GM19035 (cell line): ENCODE results near the gene DNAH7.
"Not testable (repeated sequence)": the region's sequence is repeated elsewhere in the genome, so short reads cannot be mapped to it uniquely, and the experiment has no call there.

Experiments used
- ATAC-seq: cut with Tn5 transposase; IDR thresholded peaks from one replicate; pipeline ENCODE4 v1.9.1; 2021; ENCODE audit not compliant: unreplicated experiment

DNAH7 gene

DNA sequence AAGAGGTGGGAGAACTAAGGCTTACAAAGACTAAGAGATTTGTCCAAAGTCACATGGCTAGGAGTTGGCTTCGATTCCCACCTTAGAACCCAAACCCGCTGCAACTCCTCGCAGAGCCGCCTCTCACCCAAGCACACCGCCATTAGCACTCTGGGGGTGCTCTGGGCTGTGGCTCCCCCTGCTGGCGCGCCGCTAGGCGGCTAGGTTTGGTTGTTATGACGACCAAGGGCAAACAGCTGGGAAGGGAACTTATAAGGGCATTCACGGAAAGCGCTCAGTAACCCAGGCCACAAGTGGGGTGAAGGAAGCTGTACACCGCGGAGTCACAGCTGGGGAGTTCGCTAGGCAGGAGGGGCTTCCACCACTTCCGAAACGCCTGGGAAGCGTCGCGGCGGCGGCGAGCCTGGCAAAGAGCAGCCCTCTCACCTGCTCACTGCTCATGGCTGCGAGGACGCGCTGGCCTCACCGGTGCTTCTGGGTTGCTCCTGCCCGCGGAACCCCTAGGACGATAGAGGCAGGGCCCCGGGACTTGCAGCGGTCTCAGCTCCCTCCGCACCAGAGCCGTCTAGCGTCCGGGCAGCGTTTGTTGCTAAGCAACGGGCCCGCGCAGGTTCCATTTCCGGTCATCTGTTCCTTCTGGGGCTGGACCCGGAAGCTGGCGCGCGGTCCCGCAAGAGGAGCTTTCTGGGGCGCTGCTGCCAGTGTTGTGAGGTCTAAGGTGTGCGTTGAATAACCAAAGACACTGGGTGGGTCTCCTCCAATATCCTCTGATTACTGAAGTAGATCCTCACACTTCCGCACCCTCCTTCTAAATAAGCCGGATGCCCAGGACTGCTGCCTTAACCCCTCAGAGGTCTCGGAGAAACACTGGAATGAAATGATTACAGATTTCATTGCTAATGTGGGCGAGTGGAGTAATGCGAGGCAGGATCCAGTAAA is at the start of gene DNAH7:
DNAH7 (minus strand) TSS at position 567 of the 939 bp plus-strand sequence; CDS start at position 441, 126 bp downstream.
- ATAC-seq, result peak; percentile 99

DNA sequence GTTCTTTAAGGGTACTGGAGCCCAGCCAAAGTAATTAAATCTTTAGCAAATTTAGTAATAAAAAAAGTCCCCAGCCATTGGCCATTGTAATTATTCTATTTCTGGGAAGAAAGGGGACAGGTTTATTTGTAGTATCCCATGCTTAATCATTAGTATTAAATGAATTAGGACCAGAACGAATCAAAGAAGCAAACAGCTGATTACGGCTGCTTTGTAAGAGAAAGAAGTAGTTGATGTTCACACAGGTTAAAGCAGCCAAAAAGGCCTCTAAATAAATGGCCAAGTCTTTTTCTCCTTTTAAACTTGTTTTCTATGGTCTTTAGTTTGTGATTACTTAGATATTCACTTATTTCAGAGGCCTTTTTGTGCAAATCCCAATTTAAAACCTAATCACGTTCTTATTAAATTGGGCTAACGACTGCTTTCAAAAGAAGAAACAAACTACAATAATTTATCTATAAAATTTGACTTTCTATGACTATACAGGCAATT is 48.6 kb upstream of the DNAH7 start:
- ATAC-seq, result no peak

DNA sequence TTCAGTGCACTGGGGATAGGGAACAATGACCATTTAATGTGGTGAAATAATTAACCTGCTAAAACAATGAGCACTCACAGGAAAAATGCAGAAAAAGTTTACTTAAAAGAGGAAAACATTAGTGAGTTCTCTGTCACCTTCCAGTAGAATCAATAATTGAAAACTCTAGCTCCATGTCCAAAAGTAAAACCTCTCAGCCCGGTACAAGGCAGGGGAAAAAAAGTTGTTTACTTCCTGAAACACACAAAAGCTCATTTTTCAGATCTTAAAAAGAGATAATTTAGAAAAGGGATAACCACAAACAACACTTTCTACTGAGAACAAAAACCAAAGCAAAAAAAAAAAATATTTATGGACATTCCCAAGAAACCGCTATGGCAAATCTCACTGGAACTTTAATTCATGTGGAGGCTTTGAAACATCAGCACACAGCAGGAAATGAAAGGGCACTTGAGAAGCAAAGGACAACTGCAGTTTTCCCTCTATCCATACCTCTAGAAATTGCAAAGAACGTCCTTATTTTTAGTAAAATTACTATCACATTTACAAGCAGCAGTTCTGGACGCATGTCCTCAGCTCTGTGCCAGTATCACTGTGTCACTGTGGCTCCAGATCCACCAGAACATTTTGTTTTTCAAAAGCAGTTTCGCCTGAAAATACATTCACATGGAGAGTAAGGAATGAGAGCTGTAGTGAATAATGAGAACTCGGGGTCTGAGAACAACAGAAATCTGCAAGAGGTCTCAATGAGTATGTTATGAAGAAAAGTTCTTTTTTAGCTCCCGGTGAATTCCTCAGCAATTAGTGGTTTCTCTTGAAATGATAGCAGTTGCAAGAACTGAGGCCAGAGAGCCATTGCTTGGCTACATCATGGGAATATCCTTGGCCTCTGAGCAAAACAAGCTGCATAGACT is 44.7 kb upstream of the DNAH7 start:
- no peak for ATAC-seq

DNA sequence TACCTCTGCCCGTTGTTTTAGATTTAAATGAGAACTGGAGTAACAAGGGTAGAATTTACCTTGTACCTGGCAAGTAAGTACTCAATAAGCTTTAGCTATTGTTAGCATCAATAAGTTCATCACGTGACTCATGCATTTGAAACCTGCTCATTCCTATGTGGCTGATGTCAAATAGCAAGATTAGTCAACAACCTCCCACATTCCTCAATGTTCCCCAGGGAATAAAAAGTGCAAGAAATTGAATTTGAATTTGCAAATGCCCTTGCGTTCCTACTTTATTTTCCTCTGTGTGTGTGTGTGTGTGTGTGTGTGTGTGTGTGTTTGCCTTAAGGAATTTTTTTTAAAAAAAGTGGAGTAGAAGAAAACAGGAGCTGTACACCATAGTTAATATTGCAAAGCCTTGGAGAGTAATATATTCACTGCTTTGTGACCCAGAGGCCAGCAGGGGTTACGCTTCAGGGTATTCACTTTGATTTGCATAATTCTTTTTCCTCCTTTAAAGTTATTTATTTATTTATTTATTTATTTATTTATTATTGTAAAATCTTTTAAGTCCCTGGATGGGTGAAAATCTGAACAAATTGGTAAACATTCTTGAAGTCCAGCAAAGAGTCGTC is 43.9 kb upstream of the DNAH7 start:
- no peak for ATAC-seq

DNA sequence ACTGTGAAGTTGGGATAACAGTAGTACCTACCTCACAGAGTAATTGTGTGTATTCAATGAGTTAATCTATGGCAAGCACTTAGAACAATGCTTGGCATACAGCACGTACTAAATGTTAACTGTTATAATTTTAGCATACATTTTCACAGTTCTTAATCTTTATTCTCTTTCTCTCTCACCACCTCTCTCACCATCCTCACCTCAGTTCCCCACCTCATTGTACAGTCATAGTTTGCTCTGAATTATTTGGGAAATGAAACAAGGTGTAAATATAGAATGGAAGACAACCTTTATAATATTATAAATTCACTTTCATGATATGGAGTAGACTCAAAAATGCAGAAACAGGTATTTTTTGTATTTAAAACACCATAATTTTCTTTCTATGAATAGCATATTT is 40.0 kb upstream of the DNAH7 start:
- ATAC-seq, result no peak

DNA sequence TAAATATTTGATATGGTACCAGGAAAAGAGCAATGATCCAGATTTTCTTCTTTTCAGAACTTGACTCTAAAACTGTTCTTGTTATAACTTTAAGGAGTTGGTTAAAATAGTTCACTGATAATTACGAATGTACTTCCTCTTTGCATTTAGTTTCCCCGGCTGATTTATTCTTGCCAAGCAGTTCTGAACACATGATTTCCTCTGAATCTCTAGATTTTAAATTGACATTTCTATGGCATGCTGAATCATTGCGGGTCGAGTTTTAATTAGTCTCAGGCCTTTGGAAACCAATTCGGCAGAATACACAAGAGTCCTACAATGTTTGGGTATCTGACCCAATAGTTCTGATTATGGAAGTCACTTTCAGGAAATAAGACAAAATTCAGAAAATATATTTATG is 37.3 kb upstream of the DNAH7 start:
- no peak for ATAC-seq

DNA sequence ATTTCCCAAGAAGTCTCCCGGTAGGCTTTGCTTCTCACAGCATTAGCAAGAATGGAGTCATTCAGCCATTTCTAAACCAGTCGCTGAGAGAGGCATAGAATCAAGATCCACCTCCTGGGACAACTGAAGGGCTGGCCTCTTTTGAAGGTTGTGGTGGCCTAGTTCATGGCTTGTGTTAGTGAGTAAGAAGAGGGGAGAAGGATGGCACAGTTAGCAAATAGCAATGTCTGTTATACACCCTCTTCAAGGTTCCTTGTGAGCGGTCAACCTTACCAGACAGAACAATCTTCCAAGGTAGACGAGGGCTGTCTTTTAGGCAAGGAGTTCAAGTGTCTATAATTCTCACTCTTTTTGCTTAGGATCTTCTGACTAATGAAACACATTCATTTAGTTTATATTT is 35.4 kb upstream of the DNAH7 start:
- ATAC-seq, result no peak

DNA sequence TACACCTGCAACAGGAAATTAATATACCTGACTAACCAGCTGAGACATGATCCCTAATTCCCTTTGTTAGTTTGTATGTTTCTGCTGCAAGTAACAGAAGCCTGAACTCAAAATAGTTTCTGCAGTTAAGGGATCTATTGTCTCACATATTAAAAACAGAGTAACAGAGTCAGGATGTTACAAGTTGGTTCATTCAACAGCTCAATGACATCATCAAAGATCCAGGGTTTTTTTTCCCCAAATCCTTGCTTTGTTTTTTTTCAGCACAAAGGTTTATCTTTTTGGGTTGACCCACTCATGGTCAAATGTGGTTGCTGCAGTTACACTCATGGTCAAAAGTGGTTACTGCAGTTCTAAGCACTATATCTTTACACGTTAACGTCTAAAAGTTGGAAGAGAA is 35.0 kb upstream of the DNAH7 start:
- no peak for ATAC-seq

DNA sequence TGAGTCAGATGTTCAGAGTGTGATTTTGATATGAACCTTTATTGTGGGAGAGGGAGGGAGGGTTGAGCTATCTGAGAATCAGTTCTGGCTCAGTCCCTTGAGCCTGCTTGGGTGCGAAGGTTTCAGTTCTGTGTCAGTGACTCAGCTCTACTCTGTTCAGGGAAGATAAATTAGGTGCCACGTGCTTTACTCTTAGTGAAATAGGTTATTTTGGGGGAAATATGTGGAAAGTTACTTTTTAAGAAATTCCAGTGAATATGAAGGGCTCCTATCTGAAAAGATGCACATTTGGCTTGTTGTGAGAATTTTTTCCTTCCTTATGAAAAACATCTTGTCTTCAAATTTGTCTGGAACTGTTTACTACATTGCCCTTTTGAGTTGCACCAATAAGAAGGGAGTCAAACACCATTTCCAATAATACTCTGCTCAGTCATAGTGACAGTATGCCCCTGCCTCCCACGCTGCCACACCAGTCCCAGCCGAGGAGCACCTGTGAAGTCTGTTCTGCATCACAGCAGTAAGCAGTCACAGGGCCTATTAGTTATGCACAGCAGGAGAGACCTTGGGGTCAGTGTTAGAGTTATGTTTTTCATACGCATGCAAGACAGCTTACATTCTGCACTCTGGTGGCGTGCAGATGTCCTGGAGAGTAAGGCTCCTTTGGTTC is 32.8 kb upstream of the DNAH7 start:
- ATAC-seq, result peak; percentile 94

DNA sequence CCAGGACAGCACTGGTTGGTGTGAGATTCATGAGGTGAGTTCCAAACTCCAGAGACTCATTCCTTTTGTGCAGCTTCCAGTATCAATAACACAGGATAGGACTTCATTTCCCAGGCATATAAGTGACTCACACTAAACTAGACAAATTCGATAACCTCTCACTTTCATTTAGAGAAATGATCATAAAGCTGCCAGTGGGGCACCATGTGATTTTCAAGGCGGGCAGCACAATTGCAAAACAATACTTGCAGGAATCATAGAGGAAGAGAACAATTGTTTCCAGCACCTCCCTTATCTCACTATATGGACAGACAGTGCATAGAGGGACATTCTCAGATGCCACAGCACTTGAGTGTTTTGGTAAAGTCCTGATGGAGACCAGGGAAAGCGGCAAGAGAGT is 31.3 kb upstream of the DNAH7 start:
- no peak for ATAC-seq

DNA sequence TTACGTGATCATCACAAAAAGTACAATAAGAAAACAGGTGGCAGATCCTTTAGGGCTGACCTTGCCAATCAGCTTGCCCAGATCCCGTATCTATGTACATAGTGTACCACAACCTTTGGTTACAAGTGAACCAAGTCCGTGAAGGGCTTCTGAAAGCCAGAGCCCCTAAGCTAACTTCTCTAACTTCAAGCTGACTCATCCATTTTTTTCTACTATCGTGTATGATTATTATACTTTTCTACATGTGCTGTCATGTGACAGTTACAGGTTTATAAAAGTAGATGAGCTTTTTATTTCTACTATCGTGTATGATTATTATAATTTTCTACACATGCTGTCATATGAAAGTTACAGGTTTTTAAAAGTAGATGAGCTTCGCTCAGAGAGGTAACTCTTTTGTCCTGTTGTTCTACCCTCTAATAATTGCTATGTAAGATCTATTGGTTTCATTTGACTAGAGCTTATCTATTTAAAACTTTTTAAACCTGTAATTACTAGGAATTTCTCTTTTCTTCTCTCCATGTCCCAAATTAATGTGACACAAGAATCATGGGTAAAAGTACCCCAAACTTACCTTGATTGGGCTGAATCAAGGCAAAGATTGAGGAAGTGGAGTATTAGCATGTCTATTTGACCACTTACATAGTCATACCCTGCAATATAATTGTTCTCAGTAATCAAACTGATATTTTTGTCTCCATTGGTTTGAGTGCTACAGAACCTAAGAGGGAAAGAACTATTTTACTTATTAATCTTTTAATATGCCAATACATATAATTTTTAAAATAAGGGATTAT is 29.4 kb upstream of the DNAH7 start:
- ATAC-seq, result no peak

DNA sequence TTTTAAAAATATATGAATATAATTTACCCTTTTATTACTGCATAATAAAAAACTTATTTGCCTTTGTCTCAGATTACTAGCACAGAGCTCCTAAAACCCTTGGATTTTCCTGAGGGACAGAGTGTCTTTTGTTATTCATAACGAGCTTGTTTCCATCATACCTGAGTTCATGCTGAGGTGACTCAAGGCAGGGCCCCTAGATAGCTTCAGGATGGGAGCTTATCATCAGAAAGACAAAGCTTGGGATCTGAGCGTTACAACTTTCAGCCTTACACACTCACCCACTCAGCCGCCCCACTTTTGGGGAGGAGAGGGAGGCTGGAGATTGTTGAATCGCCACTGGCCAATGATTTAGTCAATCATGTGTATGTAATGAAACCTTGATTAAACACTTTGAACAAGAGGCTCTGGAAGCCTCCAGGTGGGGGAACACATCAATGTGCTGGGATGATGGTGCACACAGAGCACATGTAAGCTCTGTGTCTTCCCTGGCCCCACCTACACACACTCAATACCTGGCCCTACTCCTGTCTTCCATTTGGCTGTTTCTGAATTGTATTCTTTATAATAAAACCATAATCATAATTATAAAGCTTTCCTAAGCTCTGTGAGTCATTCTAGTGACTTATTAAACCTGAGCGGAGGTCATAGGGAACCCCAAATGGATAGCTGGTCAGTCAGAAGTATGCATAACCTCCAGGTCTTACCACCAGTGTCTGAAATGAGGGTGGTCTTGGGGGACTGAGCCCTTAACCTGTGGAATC is 28.5 kb upstream of the DNAH7 start:
- no peak for ATAC-seq

DNA sequence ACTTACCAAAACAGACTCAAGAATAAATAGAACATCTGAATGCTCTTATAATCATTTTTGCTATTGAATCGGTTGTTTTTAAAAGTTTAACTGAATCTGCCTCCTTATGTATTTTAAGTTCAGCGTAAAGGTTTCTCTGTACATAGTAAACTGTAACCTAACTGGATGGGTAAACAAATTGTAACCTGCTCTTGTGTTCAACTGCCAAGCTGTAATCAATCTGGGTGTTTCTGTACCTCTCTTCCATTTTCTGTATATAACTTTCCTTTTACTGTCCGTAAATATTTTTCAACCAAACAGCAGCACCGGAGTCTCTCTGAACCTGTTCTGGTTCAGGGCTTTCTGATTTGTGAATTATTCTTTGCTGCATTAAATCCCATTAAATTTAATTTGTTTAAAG is 27.6 kb upstream of the DNAH7 start:
- ATAC-seq, result no peak

DNA sequence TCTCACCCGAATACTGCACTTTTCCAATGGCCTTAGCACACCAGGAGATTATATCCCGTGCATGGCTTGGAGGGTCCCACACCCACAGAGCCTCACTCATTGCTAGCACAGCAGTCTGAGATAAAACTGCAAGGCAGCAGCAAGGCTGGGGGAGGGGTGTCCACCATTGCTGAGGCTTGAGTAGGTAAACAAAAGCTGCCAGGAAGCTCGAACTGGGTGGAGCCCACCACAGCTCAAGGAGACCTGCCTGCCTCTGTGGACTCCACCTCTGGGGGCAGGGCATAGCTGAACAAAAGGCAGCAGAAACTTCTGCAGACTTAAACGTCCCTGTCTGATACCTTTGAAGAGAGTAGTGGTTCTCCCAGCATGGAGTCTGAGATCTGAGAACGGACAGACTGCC is 20.8 kb upstream of the DNAH7 start:
- ATAC-seq, result not testable (repeated sequence)

DNA sequence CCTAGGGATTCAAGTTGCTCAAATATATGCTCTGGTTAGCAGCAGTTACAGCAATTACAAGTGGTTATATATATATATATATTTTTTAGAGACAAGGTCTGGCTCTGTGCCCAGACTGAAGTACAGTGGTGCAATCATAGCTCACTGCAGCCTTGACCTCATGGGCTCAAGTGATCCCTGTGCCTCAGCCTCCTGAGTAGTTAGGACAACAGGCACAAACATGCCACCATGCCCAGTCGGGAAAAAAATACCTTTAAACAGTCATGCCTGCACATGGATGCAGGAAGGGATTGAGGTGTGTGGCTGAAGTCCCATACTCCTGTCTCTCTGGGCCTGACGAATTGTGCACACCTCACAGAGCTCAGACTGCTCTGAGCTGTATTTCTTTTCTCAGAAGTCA is 19.6 kb upstream of the DNAH7 start:
- ATAC-seq, result no peak

DNA sequence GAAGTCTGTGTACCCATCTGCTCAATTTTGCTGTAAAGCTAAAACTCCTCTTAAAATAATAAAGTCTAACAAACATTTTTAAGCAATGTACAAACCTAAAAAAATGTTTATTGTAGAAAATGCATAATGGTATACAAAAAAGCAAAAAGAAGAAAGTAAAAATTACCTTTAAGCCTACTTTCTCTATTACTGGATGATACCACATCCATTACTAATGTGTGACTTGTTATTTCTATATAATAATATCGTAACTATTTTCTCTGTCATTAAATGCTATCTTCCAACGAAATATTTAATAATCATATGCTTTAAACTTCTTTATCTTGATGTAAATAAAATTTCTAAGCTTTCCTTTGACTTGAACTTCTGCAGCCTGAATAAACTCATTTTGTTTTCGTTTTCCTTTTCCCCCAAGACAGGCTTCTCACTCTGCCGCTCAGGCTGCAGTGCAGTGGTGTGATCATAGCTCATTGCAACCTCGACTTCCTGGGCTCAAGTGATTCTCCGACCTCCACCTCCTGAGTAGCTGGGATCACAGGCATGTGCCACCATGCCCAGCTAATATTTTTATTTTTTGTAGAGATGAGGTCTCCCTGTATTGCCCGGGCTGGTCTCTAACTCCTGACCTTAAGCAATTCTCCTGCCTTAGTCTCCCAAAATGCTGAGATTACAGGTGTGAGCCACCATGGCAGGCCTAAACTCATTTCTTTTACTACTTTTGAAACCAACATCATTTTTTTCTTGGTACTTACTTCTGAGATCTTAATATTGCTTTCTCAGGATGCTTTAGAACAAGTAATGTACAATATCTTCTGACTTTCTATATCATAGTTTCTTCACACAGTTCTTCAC is 18.1 kb upstream of the DNAH7 start:
- no peak for ATAC-seq

DNA sequence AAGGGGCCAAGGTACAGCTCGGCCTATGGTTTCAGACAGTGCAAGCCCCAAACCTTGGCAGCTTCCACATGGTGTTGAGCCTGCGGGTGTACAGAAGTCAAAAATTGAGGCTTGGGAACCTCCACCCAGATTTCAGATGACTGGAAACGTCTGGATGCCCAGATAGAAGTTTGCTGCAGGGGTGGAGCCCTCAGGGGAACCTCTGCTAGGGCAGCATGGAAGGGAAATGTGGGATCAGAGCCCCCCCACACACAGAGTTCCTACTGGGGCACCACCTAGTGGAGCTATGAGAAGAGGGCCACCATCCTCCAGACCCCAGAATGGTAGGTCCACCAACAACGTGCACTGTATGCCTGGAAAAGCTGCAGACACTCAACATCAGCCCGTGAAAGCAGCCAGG is 15.0 kb upstream of the DNAH7 start:
- ATAC-seq, result no peak

DNA sequence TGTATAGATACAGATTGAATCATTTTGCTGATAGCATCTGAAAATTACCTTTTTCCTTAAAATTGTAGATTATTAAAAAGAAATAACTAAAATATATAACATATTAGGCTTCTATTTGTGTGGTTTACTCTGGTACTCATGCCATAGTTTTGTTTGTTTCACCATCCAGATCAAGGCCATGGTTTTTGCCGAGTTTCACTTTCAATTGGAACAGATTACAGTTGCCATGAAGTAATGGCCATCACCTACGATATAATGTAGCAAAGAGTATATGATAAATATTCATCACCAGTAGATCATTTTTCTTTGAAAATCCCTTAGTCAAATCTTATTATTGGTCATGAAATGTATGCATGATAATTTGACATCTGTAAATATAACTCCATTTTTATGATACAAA is 11.9 kb upstream of the DNAH7 start:
- no peak for ATAC-seq
